HG03064 (cell line): ENCODE measurements around the gene TNFAIP8L1.

Experiments
- ATAC-seq: cut with Tn5 transposase; IDR thresholded peaks from one replicate; pipeline ENCODE4 v1.9.1; 2021; ENCODE audit warnings: low read depth; ENCODE audit not compliant: unreplicated experiment

Gene TNFAIP8L1

DNA sequence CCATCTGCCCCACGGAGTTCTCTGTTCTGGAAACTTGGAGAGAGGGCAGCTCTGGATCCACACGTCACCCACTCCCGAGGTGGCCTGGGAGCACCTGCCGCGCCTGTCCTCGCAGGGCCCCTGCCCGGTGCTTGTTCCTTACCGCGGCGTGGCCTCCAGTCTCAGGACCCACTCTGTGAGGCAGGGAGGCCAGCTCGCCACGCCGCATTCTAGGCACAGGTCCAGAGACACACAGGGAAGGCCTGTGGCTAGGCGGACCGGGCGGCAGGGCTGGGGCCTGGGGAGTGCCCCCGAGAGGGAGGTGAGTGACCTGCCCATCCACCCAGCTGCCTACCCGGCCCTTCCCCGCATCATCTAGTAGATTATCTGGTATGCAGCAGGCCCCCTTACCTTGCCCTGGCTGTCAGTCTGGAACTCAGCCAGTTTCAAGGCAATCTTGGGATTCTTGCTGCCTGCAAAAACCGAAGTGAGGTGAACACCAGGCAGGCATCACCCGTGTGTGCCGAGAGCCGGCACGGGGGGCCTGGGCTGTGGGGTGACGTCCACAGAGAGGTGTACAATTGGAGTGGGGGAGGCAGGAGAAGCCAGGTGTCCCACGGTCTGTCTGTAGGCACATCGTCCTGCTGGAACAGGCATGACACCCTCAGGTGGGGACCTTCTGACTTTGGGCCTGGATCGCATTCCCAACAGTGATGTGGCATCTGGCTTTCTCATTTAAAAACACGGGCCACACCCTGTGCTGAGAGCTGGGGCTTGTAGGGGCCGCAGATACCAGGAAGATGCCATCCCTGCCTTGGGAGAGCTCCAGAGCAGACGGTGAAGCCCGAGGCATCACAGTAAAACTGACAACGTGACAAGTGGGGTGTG is 60.7 kb downstream of the TNFAIP8L1 start:
- ATAC-seq = no peak

DNA sequence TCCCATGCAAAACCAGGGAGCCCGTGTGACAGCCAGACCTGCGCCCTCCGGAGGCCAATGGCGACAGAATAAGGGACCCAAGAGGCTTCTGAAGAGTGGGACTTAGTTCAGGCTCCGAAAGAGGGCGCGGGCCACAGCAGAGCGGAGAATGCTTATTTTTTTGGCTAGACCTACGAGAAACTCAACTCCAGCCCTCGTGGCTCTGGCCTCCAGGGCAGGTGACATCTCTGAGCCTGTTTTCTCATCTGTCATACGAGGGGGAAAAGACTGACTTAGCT is 61.3 kb downstream of the TNFAIP8L1 start:
- no peak for ATAC-seq

DNA sequence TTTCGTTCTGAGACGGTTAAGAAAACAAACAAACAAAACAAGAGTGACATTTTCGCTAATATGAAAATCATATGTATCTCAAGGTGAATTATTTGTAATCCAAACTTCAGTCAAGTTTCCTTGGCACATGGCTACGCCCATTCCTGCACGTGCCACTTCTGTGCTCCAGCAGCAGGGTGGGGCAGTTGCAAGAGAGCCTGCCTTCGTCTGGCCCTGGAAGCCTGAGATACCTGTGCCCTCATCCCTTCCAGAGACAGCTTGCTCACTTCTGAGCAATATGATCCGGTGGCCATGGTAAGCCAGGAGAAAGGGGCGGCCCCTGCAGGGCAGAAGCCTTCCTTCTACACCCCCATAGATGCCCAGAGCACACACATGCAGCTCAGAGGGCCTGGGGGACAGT is 62.2 kb downstream of the TNFAIP8L1 start:
- no peak for ATAC-seq

DNA sequence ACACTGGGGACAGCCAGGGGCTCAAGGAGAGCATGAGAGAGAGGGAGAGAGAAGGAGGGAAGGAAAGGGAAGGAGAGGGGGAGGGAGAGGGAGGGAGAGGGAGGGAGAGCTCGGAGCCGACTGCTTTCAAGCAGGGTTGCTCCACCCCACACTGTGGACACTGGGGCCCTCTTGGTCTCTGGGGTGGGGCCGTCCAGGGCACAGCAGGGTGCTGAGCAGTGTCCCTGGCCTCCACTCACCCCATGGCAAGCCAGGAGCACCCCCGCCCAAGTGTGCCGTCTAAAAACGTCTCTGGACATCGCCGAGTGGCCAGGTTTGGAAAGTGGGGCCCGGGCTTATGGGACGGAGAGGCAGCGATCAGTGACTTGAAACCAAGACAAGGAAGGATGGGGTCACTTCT is 63.4 kb downstream of the TNFAIP8L1 start:
- no peak for ATAC-seq

DNA sequence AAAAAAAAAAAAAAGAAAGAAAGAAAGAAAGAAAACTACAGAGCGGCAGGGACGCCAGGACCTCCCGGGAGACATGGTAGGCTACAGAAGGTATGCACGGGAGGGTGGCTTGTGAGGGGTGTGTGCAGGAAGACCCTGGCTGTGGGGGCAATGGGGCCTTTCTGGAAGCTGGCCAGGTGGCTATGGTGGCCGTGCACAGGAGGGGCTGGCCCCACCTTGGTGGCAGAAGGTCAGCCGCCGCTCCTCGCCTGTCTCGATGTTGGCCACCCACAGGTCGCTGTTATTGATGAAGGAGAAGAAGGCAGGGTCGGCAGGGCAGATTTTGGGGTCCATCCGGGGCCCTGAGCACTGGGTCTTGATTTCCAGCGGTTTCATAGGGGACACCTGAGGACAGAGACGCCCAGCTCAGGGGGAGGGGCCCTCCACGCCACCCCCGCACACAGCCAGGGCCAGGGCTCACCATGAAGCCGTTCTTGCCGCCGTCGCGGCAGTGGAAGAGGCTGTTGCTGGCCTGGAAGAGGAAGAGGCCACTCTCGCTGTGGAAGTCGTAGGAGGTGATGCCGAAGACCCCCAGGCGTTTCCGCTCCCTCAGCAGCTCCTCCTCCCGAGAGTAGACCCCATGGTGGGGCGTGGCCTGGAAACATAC is 64.5 kb downstream of the TNFAIP8L1 start:
- ATAC-seq = no peak

DNA sequence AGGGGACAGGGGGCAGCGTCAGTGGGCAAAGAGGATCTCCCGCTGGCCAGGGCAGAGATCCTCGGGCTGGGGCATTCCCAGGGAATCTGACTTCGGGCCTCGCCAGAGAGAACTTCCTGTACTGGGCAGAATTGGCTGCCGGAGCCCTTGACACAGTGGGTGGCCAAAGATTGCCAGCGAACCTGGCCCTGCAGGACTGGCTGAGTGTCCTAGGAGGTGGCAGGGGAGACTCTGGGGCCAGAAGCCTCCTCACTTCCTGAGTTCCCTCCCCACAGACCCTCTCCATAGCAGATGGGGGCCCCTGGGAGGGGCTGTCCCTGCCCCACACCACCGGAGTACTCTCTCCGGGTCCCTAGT is 65.0 kb downstream of the TNFAIP8L1 start:
- no peak for ATAC-seq
